Stimulated activated memory B cell treated with anti-CD40 and anti-IgM and Interleukin-4, amounts not matched to agents 10 μg/mL and 1 μg/mL and 100 μg/mL, for 72 hours (primary cell): ENCODE measurements around the gene GRM4.

Source experiments
- ATAC-seq: fragments of 150-1000 bp; cut with Tn5 transposase; 2 replicates; pipeline ENCODE4 v1.10.0; 2021
- H3K27ac Mint-ChIP-seq: one replicate; pipeline ENCODE4 v1.8.0; 2022; ENCODE audit warnings: mild to moderate bottlenecking, mixed read lengths
- H3K27me3 Mint-ChIP-seq: one replicate; pipeline ENCODE4 v1.8.0; 2022; ENCODE audit warnings: mixed read lengths
- H3K36me3 Mint-ChIP-seq: one replicate; pipeline ENCODE4 v1.8.0; 2022; ENCODE audit warnings: mixed read lengths
- H3K4me1 Mint-ChIP-seq: one replicate; pipeline ENCODE4 v1.8.0; 2022; ENCODE audit warnings: mixed read lengths
- H3K4me3 Mint-ChIP-seq: one replicate; pipeline ENCODE4 v1.8.0; 2022; ENCODE audit warnings: mild to moderate bottlenecking, moderate library complexity, mixed read lengths
- H3K9me3 Mint-ChIP-seq: one replicate; pipeline ENCODE4 v1.8.0; 2022; ENCODE audit warnings: mixed read lengths

The GRM4 gene

GRCh38 chr6:34135541-34135940 is 10.3 kb downstream of the GRM4 start:
- ATAC-seq: no peak
- Mint-ChIP-seq H3K27me3 (peaks cover 91% of the 10 kb centered on the region), H3K36me3 (no peaks in the 10 kb centered on the region), H3K4me3 (no peak overlapping the region), H3K9me3 (no peaks in the 10 kb centered on the region), H3K4me1 (no peaks in the 10 kb centered on the region), H3K27ac (no peak overlapping the region)

- H3K9me3 Mint-ChIP-seq: no peaks in the 10 kb centered on the region
- peaks cover 83% of the 10 kb centered on the region for H3K27me3 Mint-ChIP-seq
- no peaks in the 10 kb centered on the region for H3K36me3 Mint-ChIP-seq
- no peak overlapping the region for H3K27ac Mint-ChIP-seq
- ATAC-seq: no peak
- H3K4me1 Mint-ChIP-seq: no peaks in the 10 kb centered on the region
- H3K4me3 Mint-ChIP-seq: no peak overlapping the region
Observed at GRCh38 chr6:34132486-34133185, 13.3 kb downstream of the GRM4 start.

GRCh38 chr6:34131326-34132290 is 14.3 kb downstream of the GRM4 start:
- H3K4me1 Mint-ChIP-seq: no peaks in the 10 kb centered on the region
- H3K36me3 Mint-ChIP-seq: no peaks in the 10 kb centered on the region
- no peak overlapping the region for H3K4me3 Mint-ChIP-seq
- no peak for ATAC-seq
- no peaks in the 10 kb centered on the region for H3K9me3 Mint-ChIP-seq
- no peak overlapping the region for H3K27ac Mint-ChIP-seq
- peaks cover 79% of the 10 kb centered on the region for H3K27me3 Mint-ChIP-seq

GRCh38 chr6:34130862-34131261 is 15.0 kb downstream of the GRM4 start:
- no peak overlapping the region for H3K27ac Mint-ChIP-seq
- peaks cover 72% of the 10 kb centered on the region for H3K27me3 Mint-ChIP-seq
- H3K4me1 Mint-ChIP-seq: no peaks in the 10 kb centered on the region
- H3K4me3 Mint-ChIP-seq: no peak overlapping the region
- no peaks in the 10 kb centered on the region for H3K36me3 Mint-ChIP-seq
- H3K9me3 Mint-ChIP-seq: no peaks in the 10 kb centered on the region
- ATAC-seq: no peak

GRCh38 chr6:34129753-34130152 is 16.1 kb downstream of the GRM4 start:
- no peaks in the 10 kb centered on the region for H3K9me3 Mint-ChIP-seq
- no peak overlapping the region for H3K27ac Mint-ChIP-seq
- H3K27me3 Mint-ChIP-seq: peaks cover 67% of the 10 kb centered on the region
- H3K4me3 Mint-ChIP-seq: no peak overlapping the region
- H3K4me1 Mint-ChIP-seq: no peaks in the 10 kb centered on the region
- ATAC-seq: no peak
- no peaks in the 10 kb centered on the region for H3K36me3 Mint-ChIP-seq

- Mint-ChIP-seq H3K36me3 (no peaks in the 10 kb centered on the region), H3K27ac (no peak overlapping the region), H3K27me3 (peaks cover 70% of the 10 kb centered on the region), H3K4me3 (no peak overlapping the region), H3K4me1 (no peaks in the 10 kb centered on the region), H3K9me3 (no peaks in the 10 kb centered on the region)
- ATAC-seq: no peak
Observed at GRCh38 chr6:34128045-34128444, 17.8 kb downstream of the GRM4 start.

- Mint-ChIP-seq H3K27ac (no peak overlapping the region), H3K9me3 (no peaks in the 10 kb centered on the region), H3K36me3 (no peaks in the 10 kb centered on the region), H3K4me1 (no peaks in the 10 kb centered on the region), H3K4me3 (no peak overlapping the region), H3K27me3 (peaks cover 56% of the 10 kb centered on the region)
- no peak for ATAC-seq
Observed at GRCh38 chr6:34126419-34126818, 19.5 kb downstream of the GRM4 start.

GRCh38 chr6:34125939-34126338 is 19.9 kb downstream of the GRM4 start:
- Mint-ChIP-seq H3K4me1 (peaks cover 4% of the 10 kb centered on the region), H3K9me3 (no peaks in the 10 kb centered on the region), H3K36me3 (no peaks in the 10 kb centered on the region), H3K4me3 (no peak overlapping the region), H3K27ac (no peak overlapping the region), H3K27me3 (peaks cover 56% of the 10 kb centered on the region)
- no peak for ATAC-seq

GRCh38 chr6:34120953-34121675 is 24.8 kb downstream of the GRM4 start:
- no peak overlapping the region for H3K27ac Mint-ChIP-seq

GRCh38 chr6:34115915-34116314 is 30.0 kb downstream of the GRM4 start:
- Mint-ChIP-seq H3K4me1 (peaks cover 1% of the 10 kb centered on the region), H3K27ac (no peak overlapping the region), H3K9me3 (no peaks in the 10 kb centered on the region), H3K4me3 (no peak overlapping the region), H3K27me3 (peaks cover 79% of the 10 kb centered on the region), H3K36me3 (no peaks in the 10 kb centered on the region)
- no peak for ATAC-seq

More at GRCh38 chr6:34120953-34121675, 24.8 kb downstream of the GRM4 start:
- no peak for ATAC-seq
- Mint-ChIP-seq H3K27me3 (peaks cover 61% of the 10 kb centered on the region), H3K4me3 (no peak overlapping the region), H3K9me3 (no peaks in the 10 kb centered on the region), H3K4me1 (peaks cover 6% of the 10 kb centered on the region), H3K36me3 (no peaks in the 10 kb centered on the region)

- Mint-ChIP-seq H3K27ac (no peak overlapping the region), H3K36me3 (no peaks in the 10 kb centered on the region), H3K4me1 (no peaks in the 10 kb centered on the region), H3K27me3 (peaks cover 79% of the 10 kb centered on the region), H3K4me3 (no peak overlapping the region), H3K9me3 (no peaks in the 10 kb centered on the region)
- no peak for ATAC-seq
Observed at GRCh38 chr6:34115403-34115795, 30.5 kb downstream of the GRM4 start.

GRCh38 chr6:34114695-34115402 is 31.0 kb downstream of the GRM4 start:
- Mint-ChIP-seq H3K4me1 (no peaks in the 10 kb centered on the region), H3K27ac (no peak overlapping the region), H3K9me3 (no peaks in the 10 kb centered on the region), H3K27me3 (peaks cover 79% of the 10 kb centered on the region), H3K36me3 (no peaks in the 10 kb centered on the region), H3K4me3 (no peak overlapping the region)
- ATAC-seq: no peak

- Mint-ChIP-seq H3K9me3 (no peaks in the 10 kb centered on the region), H3K27ac (no peak overlapping the region), H3K36me3 (no peaks in the 10 kb centered on the region), H3K4me1 (no peaks in the 10 kb centered on the region), H3K4me3 (no peak overlapping the region), H3K27me3 (peaks cover 81% of the 10 kb centered on the region)
- no peak for ATAC-seq
Observed at GRCh38 chr6:34113532-34113931, 32.4 kb downstream of the GRM4 start.

GRCh38 chr6:34112126-34112525 is 33.8 kb downstream of the GRM4 start:
- Mint-ChIP-seq H3K36me3 (no peaks in the 10 kb centered on the region), H3K27ac (no peak overlapping the region)

GRCh38 chr6:34110610-34111009 is 35.3 kb downstream of the GRM4 start:
- H3K27me3 Mint-ChIP-seq: peaks cover 99% of the 10 kb centered on the region
- no peak for ATAC-seq
- no peaks in the 10 kb centered on the region for H3K36me3 Mint-ChIP-seq
- H3K9me3 Mint-ChIP-seq: no peaks in the 10 kb centered on the region
- H3K4me1 Mint-ChIP-seq: no peaks in the 10 kb centered on the region
- no peak overlapping the region for H3K27ac Mint-ChIP-seq
- no peak overlapping the region for H3K4me3 Mint-ChIP-seq

More at GRCh38 chr6:34112126-34112525, 33.8 kb downstream of the GRM4 start:
- no peak for ATAC-seq
- peaks cover 86% of the 10 kb centered on the region for H3K27me3 Mint-ChIP-seq
- H3K4me3 Mint-ChIP-seq: no peak overlapping the region
- no peaks in the 10 kb centered on the region for H3K9me3 Mint-ChIP-seq
- H3K4me1 Mint-ChIP-seq: no peaks in the 10 kb centered on the region
